Activated CD8-positive, alpha-beta memory T cell treated with anti-CD3 and anti-CD28 coated beads for 24 hours (primary cell): ENCODE results near the gene GAPDH.
"Not testable (repeated sequence)": the region's sequence is repeated elsewhere in the genome, so short reads cannot be mapped to it uniquely, and the experiment has no call there.

Experiments
- DNase-seq: peaks from one replicate; pipeline ENCODE4 v3.0.0-alpha.2; 2020

GAPDH gene

GRCh38 chr12:6569312-6569711 is 35.0 kb downstream of the GAPDH start:
- no peak for DNase-seq

GRCh38 chr12:6569786-6570185 is 35.5 kb downstream of the GAPDH start:
- no peak for DNase-seq

- no peak for DNase-seq
These were observed 36.1 kb downstream of the GAPDH start for GRCh38 chr12:6570264-6570887.

GRCh38 chr12:6573001-6573400 is 38.7 kb downstream of the GAPDH start:
- DNase-seq = no peak

- no peak for DNase-seq
These were observed 40.4 kb downstream of the GAPDH start for GRCh38 chr12:6574576-6575295.

- no peak for DNase-seq
These were observed 41.3 kb downstream of the GAPDH start for GRCh38 chr12:6575648-6576047.

- DNase-seq = no peak
These were observed 47.9 kb downstream of the GAPDH start for GRCh38 chr12:6582196-6582595.

- no peak for DNase-seq
These were observed 48.6 kb downstream of the GAPDH start for GRCh38 chr12:6582959-6583358.

GRCh38 chr12:6584293-6584692 is 50.0 kb downstream of the GAPDH start:
- no peak for DNase-seq

GRCh38 chr12:6586569-6586968 is 52.3 kb downstream of the GAPDH start:
- not testable (repeated sequence) for DNase-seq
